H4 (cell line): ENCODE measurements around the gene TLN1. TPM values are rescaled to one million over a fixed set of nuclear protein-coding genes. Genes with fewer than 3 reads are reported as not detected.
A peak's percentile ranks its signal among the peaks of the same experiment; 100 is the strongest.

Experiments used
- DNase-seq: peaks from one replicate; pipeline ENCODE4 v3.0.0-alpha.2; 2015; ENCODE audit warnings: low spot score
- total RNA-seq: library from RNA; depleted of rRNA; stranded (reverse); fragments of >200 nt; shearing (Covaris generic); gene quantifications from 2 replicates; pipeline ENCODE4 v1.2.3, GENCODE V29; 2014

The TLN1 gene
- total RNA-seq, 1 experiment from 2014 or later: 71.2 TPM

DNA sequence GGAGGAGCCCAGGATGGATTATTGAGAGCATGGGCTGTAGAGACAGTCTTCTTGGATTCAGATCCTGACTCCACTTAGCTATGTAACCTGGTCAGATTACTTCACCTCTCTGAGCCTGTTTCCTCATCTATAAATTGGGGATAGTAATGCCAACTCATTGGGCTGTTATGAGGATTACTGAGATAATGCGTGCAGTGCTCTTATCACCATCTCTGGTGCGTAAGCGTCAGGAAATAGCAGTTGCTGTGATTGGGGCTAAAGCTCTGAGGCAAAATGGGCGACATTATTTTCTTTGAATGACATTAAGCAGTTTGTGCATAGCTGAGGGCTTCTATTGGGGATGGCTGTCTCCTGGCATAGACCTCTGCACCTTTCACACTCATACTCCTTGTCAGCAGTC is 23.1 kb upstream of the TLN1 start:
- DNase-seq: no peak

DNA sequence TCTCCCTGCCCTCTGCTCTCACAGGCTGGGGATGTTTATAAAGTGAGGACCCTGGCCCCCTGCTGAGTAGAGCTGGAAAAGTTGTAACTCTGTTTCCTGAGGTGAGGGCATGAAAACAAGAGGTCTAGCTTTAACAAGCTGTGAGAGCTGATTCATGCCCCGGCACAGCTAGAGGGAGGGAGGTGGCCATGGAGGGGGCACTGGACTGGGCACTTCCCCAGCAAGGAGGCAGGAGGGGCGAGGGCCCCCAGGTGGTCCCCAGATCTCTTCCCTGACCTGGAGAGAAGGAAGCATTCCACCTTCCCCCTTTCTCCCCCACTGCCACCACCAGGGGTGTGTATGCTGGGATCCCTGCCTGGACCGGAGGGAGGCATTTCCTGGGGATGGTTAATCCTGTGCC is 22.3 kb upstream of the TLN1 start, which contains the start of gene MSMP:
TSS of gene MSMP (minus strand) at position 13 of the 400 bp plus-strand sequence. CDS start 147 bp downstream, outside the sequence.
- no peak for DNase-seq

- DNase-seq: no peak
Measured at GRCh38 chr9:35753466-35753865, 21.5 kb upstream of the TLN1 start.

DNA sequence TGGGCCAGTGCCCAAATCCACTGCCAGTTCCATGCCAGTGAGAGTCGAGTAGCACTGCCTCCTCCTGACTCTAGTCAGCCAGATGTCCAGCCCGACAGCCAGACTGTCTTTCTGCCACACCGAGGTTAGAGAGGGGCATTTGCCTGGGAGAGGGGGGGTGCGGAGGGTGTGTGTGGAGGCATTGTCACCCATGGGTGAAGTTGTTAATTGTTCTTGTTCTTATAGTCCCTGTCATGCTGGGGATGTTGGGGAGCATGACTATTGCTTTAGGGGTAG is 18.2 kb upstream of the TLN1 start:
- no peak for DNase-seq

DNA sequence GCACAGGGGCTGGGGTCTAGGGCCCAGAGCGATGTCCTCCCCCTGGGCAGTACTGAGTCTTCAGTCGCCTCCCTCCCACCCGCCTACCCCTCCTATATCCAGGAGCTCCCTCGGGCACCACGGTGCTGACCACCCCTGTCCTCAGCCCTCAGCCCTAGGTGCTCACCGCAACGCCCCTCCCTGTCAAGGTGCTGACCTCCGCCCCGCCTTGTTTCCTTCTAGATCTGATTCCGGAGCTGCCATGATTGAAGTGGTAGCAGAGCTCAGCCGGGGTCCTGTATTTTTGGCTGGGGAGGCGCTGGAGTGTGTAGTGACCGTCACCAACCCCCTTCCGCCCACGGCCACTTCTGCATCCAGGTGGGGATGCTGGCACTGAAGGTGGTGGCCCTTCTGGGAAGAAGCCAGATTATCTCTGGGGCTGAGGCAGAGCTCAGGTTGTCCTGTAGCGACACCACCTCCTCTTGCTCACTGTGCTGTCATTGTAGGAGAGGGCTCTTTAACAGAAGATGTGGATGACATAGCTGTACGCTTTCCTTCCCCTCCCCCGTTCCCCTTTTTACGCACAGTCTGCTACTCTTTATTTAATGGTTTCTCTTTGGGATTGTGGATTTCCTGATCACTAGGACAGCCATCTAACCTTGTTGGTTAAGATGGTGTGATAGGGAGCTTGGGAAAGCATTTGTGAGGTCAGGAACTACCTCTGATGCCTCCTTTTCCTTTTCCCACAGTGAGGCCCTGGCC is 17.7 kb upstream of the TLN1 start:
- no peak for DNase-seq

DNA sequence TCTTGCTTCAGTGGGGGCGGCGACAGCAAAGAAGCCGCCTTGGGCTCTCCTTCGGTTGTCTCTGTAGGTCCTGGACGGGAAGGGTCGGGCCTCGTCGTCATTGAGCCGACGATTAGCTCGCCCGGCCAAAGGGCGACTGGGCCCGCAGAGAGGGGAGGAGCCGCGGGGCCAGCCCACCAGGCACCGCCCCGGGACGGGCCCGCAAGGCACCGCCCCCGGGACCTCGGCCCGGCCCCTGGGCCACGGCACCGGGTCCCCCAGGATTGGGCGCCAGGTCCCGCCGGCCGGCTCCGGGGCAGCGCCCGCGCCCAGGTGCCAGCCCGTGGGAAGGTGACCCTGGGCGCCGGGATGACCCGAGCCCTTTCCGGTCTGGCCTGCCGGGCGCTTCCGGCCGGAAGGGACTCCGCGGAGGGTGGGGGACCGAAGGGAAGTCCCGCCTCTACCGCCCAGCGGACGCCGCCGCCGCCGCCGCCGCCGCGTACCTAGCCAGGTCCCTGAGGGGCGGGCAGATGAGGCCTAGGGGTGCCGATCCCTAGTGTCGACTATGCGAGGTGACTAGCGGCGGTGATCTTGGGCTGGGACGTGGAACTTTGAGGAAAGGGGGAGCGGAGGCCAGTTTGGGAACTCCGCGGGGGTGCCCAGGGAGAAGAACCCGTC is 17.0 kb upstream of the TLN1 start, which contains the start of the genes GBA2 and RGP1:
TSS of gene GBA2 (minus strand) at position 371 of the 657 bp plus-strand sequence. CDS start 524 bp downstream, outside the sequence.
TSS of gene RGP1 (plus strand) at position 430 of the 657 bp plus-strand sequence. CDS start 469 bp downstream, outside the sequence.
- DNase-seq: peak; percentile 71

DNA sequence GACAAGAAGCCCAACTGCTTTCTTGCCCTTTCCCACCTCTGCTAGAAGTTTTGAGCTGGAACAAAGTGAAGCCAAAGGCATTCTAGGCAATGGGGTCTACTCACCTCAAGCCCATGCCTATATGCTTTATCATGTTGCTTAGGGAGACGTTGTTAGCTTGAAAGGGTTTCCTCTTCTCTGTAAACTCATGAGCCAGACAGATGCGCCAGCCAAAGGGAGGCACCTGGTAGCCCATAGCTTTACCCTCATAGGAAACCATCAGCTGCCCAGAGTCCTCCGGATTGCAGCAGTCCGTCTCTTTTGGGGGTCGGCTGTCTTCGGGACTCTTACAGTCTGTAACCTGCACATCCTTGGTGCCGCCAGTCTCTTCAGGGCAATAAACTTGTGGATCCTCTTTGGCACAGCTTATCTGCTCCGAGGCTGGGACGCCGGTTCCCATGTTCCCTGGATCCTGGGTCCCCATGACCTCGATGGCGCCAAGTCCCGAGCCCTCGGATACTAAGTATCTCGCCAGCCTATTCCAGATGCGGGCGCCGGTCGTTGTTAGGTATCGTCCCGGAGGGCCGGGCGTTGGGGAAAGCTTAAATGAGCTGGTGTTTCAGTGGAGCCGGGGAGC is 16.4 kb upstream of the TLN1 start:
- no peak for DNase-seq

GRCh38 chr9:35746583-35746982 is 14.6 kb upstream of the TLN1 start:
- no peak for DNase-seq

DNA sequence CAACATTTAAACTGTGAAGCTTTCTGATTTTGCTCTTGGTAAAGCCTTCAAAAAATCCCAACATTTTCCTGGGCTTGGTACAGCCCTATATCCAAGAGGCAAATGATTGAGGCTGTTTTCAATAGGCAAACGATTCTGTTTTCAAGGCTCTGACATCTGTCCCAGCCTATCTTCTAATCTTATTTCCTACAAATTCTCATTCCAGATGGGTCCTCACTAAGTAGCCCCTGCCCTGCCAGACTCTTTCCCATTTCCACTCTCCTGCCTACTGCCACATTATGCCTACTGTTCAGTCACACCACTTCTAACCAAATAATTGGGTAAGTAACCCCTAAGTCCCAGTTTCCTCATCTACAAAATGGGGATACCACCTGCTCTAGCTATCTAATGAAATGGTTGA is 13.6 kb upstream of the TLN1 start:
- DNase-seq: no peak

DNA sequence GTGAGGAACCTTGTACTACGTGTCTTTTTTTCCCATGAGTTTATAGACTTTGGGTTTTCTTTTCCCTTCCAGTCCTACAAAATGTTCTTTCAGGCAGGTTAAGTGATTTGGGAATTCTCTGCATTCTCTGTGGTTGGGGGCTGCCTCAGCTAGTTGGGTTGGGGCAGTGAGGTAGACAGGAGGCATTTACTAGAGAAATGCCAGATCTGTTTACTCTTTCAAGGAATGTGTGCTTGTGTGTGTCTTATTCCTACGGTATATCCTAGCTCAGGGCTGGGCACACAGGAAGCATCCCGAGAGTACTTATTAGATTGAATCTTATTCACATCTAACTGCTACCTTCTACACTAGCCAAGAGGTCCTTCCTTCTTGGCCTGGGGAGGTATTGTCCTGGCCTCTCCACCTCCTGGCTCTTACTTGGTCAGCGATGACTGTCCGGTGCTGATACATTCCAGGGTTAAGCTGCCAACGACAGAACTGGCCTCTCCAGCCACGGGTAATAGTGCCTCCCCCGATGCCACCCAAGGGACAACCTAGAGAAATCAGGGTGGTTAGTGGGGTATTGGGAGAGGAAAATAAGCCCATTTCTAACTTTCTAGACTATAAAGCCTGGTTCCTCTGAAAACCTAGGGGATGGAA is 12.0 kb upstream of the TLN1 start:
- DNase-seq: no peak

GRCh38 chr9:35743452-35743851 is 11.5 kb upstream of the TLN1 start:
- DNase-seq: no peak

- no peak for DNase-seq
Measured at GRCh38 chr9:35741740-35742139, 9.7 kb upstream of the TLN1 start.

DNA sequence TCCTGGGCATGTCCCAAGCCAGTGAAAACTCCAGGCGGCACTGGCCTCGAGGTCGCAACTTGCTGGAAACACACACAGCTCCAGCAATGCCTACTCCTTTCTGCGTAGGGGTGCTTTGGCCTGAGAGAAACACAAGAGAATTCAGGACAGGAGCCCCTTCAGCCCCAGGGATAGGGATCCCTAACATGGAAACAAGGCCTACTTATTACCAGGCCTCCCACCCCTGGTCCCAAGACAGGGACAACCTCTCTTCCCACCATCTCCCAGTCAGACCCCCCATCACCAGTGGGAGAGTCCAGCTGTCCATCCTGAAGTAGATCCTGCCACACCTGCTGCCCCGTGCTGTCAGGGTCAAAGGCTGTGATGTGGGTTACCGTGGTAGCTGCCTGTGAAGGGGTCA is 8.2 kb upstream of the TLN1 start:
- no peak for DNase-seq

DNA sequence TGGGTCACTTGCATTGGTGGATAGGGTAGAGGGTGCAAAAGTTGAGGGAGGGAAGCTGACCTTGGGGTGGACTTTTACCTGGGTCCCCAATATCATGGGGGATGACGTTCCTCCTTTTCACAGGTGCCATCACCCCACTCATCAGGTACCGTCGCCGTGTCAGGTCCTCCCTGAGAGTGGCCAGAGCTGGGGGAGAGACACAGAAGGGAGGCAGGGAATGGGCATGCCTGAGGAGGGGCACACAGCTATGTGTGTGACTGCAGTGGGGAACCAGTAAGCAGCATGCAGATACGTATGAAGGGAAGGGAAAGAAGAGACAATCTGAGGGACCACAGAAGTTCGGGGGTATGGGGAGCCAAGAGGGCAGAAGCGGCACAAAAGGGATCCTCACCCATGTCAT is 6.9 kb upstream of the TLN1 start:
- DNase-seq: no peak

- DNase-seq: no peak
Measured at GRCh38 chr9:35738186-35738585, 6.2 kb upstream of the TLN1 start.

DNA sequence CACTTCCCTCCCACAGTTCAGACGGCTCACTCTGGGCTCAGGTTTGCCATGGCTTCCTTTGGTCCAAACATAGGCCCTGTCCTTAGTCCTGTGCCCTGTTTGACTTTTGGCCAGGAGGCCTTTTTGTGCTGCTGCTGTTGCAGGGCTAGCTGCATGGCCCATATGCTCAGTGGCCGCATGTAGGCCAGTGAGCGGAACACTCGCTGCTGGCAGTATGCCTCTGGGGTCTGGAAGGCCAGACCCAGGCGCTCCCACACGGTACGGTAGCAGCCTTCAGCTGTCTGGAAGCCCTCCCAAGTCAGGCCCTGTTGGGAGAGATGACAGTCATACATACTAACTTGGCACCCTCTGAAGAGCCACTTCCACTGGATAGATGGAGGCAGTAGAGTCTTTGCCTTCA is 5.1 kb upstream of the TLN1 start:
- DNase-seq: no peak

- peak; percentile 78 for DNase-seq
Measured at GRCh38 chr9:35736201-35736633, 4.2 kb upstream of the TLN1 start.

GRCh38 chr9:35734096-35734495 is 2.1 kb upstream of the TLN1 start:
- no peak for DNase-seq

- peak; percentile 65 for DNase-seq
Measured at GRCh38 chr9:35732800-35733541, 976 bp upstream of the TLN1 start.

- peak; percentile 36 for DNase-seq
Measured at GRCh38 chr9:35731415-35732184, 395 bp downstream of the TLN1 start.

DNA sequence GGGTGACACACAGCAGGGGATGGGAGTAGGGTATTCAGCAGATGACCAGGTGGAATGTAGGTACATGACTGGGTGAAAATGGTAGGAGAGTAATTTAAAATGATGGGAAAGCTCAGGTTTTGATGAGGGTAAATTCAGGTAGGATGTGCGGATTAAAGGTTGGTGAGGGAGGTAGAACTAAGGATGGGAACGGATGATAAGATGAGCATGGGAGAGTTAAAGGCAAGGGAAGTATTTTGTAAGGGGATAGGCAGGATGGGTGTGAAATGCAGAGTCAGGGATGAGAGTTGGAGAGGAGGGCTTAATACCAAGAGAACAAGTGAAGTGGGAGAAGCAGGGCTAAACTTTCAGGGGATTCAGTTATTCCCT is 1.5 kb downstream of the TLN1 start:
- no peak for DNase-seq
